HG03342 (cell line): ENCODE measurements around the gene SH2D3A.

Experiments
- ATAC-seq: cut with Tn5 transposase; IDR thresholded peaks from one replicate; pipeline ENCODE4 v1.9.1; 2021; ENCODE audit warnings: mild to moderate bottlenecking, moderate library complexity; ENCODE audit not compliant: unreplicated experiment

Gene SH2D3A

DNA sequence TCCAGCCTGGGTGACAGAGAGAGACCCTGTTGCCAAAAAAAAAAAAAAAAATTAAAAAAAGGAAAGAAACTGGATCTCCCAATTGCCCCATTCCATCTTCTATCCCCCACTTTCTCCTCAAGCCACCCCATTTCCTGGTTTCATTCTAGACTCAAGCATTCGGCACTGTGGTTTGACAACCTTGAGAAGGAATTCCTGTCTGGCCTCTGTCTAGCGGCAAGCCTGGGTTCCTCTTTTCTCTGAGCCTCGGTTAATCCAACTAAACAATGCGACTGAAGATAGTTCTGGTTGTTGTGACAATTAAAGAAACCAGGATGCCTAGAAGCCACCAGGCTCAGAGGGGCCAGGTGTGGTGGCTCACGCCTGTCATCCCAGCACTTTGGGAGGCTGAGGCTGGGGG is 43.5 kb downstream of the SH2D3A start:
- ATAC-seq: no peak

DNA sequence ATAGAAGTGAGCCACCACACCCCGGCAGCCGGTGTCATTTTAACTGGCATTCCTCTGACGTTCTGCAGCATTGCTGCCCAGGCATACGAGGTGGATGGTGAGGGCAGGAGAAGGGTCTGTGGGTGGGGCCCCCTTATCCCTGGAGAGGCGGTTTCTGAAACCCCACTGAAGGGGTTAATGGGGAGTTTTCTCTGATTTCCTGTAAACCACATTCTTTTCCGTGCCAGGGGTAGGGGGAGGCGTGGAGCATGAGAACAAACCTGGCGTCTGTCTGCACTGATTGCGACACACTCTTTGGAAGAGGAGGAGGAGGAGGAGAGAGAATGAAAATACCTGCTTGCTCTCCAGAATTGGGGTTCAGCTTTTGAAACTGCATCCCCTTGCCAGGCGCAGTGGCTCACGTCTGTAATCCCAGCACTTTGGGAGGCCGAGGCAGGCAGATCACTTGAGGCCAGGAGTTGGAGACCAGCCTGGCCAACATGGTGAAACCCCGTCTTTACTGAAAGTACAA is 44.1 kb downstream of the SH2D3A start:
- ATAC-seq: no peak

DNA sequence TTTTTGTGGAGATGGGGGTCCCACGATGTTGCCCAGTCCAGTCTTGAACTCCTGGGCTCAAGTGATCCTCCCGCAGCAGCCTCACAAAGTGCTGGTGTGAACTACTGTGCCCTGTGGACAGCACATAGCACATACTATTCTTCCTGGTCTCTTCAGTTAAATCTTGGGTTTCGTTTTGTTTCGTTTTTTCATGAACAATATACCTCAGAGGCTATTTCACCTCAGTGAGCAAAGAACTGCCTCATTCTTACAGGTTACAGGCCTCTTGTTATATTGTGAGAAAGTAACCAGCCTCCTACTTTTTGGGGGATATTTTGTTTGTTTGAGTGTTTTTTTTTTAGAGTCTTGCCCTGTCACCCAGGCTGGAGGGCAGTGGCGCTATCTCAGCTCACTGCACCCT is 45.5 kb downstream of the SH2D3A start:
- peak; percentile 56 for ATAC-seq

DNA sequence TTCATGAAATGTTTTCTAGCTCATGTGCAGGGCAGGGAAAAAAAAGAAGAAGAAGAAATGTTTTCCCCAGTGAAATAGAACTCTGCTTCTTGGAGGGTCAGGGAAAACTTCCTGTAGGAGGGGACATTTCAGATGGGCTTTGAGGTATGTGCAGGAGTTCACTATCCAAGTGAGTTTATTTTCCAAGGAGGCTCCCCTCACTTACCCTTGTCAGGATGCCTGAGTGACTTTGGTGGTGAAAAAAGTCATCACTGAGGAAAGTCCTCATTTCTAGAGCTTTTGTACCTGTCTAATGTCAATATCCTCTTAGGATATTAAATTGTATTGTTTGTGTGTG is 46.1 kb downstream of the SH2D3A start:
- no peak for ATAC-seq

DNA sequence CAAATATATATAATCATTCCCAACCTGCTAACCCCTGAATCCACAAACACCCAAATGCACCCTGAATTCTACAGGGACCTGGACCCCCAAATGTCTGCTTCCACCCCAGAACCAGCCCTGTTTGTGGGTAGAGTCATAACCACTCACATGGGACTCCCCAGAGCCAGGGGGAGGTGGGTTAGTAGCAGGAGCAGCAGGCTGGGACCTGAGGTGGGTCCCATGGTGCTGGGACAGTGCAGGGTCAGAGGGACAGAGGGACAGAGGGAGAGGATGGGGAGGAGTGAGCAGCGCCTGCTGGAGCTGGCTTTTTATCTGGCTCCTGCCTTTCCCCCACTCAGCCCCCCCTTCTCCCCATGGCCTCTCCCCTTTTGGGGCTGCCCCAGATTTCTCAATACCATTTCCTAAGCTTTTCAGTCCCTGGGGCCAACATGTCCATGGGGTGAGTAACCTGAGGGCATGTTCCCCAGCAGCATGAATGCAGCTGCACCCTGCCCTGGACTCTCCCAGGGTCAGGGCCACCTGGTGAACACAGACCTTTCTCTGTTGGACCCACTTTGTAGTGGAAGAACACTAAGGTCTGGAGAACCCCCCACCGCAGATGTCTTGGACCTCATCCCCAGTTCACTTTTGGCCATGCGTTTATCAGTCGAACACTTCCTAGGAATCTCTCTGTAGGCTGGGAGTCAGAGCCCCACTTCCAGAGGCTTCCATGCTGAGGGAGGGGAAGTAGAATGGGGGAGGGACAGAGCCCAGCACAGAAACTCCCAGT is 46.7 kb downstream of the SH2D3A start, which contains the start of gene C3:
TSS of gene C3 (minus strand) at position 282 of the 769 bp plus-strand sequence. CDS start at position 221, 61 bp downstream.
- ATAC-seq: no peak

DNA sequence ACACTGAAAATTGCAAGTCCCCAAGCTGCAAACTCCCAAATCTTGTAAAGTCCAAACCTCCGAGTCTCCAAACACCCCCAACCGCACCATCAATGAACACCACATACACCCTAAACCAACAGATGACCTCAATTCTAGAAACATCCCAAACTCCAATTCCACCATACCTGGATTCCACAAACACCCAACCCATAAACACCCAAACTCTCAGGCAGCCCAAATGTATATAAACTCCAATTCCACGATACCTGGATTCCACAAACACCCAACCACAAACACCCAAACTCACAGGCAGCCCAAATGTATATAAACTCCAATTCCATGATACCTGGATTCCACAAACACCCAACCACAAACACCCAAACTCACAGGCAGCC is 47.3 kb downstream of the SH2D3A start:
- no peak for ATAC-seq

DNA sequence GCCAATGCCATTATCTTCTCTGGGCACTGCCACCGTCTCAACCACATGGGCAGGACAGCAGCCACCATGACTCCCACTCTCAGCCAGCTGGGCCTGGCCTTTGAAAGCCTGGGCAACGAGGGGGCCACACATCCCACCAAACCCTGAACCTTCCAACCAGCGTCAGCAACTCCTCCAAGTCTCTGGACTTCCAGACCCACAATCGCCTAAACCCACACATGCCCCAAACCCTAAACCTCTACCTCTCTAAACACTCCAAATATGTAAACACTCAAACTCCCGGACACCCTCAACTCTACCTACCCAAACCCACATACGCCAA is 47.7 kb downstream of the SH2D3A start:
- no peak for ATAC-seq

DNA sequence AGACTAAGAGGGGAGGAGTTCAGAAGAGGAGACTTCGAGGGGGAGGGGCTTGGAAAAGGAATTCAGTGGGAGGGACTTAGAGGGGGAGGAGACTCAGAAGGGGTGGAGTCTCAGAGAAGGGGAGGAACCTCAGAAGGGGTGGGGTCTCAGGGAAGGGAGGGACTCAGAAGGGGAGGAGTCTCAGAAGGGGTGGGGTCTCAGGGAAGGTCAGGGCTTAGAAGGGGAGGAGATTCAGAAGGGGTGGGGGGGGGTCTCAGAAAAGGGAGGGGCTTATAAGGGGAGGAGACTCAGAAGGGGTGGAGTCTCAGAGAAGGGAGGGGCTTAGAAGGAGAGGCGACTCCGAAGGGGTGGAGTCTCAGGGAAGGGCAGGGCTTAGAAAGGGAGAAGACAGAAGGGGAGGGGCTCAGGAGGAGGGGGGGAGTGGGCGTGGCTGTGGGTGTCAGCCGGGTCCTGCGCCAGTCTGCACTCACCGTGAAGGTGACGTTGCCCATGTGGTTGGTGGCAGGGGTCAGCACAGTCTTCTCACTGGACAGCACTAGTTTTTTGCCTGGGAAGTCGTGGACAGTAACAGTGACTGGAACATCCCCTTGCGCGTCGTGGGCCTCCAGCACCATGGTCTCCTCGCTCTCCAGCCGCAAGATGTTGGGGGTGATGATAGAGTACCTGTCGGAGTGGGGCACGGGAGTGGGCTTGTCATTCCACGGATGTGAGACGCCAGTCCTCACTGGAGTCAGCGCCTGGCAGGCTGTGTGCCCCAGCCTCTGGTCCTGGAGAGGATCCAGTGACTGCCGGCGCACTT is 48.3 kb downstream of the SH2D3A start:
- no peak for ATAC-seq

DNA sequence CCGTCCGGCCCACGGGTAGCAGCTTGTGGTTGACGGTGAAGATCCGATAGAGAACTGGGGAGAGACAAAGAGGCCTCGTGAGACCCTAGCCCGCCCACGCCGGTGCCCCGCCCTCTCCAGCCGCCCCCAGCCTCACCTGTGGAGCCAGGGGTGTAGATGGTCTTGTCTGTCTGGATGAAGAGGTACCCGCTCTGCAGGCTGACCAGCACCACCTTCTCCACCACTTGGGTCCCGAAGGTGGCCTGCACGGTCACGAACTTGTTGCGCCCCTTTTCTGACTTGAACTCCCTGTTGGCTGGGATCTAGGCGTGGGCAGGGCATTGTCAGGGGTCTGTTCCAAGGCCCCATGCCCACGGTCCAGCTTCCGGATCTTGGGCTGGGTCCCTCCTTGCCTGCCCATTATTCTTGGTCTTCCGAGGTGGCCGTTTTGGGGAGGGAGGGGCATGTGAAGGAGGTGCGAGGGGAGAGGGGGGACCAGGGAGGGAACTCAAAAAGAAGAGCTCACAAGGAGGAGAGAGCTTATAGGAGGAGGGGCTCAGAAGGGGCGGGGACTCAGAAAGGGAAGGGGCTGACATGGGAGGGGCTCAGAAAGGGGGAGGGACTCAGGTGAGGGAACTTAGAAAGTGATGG is 49.0 kb downstream of the SH2D3A start:
- no peak for ATAC-seq

DNA sequence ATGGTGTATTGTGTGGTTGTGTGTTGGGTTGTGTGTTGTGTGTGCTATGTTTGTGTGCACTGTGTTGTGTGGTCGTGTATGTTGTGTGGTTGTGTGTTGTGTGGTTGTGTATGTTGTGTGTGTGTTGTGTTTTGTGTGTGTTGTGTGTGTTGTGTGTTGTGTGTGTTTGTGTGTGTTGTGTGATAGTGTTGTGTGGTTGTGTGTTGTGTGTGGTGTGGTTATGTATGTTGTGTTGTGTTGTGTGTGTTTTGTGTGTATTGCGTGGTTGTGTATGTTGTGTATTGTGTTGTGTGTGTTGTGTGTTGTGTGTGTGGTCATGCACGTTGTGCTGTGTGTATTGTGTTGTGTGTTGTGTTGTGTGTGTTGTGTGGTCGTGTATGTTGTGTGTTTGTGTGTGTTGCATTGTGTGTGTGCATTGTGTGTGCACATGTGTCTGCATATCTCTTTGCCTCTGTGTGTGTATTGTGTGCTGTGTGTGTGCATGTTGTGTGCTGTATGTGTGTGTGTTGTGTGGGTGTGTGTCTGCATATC is 49.7 kb downstream of the SH2D3A start:
- ATAC-seq: no peak

DNA sequence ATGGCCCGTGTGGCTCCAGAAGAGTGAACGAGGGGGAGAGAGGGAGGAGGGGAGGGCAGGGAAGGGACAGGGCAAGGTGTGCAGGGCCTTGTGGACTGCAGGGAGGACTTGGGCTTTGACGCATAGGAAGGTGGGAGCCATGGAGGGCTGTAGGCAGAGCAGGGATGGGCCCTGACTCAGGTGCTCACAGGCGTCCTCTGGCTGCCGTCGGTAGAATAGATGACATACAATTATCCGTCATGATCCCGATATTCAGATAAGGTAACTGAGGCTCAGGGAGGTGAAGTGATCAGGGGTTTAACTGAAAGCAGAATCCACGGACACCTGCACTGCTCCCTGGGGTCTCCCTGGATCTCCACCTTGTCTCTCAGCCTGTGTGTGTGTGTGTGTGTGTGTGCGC is 50.2 kb downstream of the SH2D3A start:
- ATAC-seq: no peak

DNA sequence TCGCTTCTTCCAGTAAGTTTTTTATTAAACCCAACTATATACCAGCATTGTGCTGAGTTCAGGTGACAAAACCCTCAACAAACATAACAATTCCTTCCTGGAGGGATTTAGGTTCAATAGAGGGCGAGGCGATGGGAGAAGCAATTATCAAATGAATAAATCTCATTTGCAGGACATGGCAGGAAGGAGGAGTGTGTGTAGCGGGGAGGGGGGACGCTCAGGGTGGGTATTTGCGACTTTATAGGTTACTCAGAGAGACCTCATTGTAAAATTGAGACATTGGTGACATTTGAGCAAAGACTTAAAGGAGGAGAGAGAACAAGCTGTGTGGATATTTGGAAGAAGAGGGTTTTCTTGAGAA is 50.6 kb downstream of the SH2D3A start:
- no peak for ATAC-seq

DNA sequence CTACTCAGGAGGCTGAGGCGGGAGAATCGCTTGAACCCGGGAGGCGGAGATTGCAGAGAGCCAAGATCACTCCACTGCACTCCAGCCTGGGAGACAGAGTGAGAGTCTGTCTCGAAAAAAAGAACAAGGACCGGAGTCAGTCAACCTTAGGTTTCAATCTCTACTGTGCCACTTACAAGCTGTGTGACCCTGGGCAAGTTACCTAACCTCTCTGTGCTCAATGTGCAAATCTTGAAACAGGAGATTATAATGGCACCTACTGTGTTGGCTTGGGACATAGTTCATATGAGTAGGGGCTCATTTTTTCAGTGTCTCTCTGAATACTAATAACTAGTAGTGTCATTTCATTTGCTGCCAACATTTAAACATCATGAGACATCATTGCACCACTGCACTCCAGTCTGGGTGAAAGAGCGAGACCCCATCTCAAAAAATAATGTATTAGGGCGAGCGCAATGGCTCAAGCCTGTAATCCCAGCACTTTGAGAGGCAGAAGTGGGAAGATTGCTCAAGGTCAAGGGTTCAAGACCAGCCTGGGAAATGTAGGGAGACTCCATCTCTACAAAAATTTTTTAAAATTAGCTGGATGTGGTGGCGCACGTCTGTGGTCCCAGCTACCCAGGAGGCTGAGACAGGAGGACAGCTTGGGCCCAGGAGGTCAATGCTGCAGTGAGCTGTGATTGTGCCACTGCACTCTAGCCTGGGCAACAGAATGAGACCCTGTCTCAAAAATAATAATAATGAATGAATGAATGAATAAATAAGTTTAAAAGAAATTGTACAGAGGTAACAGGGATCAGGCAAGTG is 52.3 kb downstream of the SH2D3A start:
- no peak for ATAC-seq

DNA sequence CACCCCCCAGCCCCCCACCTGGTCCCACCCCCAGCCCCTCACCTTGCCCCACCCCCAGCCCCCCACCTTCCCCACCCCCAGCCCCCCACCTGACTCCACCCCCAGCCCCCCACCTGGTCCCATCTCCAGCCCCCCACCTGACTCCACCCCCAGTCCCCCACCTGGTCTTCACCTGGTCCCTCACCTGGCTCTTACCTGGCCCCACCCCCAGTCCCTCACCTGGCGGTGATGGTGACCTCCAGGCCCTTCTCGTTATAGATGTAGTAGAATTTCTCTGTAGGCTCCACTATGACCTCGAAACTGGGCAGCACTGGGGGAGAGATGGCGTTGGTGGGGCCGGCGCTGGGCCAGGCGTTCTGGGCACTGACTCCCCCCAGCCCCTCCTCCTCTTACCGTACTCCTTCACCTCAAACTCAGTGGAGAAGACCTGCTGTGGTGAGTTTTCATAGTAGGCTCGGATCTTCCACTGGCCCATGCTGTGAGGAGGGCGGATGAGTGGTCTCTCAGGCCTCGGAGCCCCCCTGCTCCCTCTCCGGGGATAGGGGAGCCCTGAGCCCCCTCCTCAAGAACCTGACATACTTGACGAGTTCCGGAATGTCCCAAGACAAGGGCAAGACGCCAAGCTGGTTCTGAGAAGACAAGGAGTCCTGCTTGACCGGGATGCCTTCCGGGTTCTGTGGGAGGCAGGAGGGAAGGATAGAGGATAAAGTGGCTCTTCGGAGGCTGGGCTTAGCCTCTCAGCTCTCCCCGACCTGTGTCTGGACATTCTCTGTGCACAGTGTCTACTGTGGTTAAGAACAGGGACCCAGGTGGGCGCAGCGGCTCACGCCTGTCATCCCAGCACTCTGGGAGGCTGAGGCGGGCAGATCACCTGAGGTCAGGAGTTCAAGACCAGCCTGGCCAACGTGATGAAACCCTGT is 53.2 kb downstream of the SH2D3A start:
- ATAC-seq: no peak

DNA sequence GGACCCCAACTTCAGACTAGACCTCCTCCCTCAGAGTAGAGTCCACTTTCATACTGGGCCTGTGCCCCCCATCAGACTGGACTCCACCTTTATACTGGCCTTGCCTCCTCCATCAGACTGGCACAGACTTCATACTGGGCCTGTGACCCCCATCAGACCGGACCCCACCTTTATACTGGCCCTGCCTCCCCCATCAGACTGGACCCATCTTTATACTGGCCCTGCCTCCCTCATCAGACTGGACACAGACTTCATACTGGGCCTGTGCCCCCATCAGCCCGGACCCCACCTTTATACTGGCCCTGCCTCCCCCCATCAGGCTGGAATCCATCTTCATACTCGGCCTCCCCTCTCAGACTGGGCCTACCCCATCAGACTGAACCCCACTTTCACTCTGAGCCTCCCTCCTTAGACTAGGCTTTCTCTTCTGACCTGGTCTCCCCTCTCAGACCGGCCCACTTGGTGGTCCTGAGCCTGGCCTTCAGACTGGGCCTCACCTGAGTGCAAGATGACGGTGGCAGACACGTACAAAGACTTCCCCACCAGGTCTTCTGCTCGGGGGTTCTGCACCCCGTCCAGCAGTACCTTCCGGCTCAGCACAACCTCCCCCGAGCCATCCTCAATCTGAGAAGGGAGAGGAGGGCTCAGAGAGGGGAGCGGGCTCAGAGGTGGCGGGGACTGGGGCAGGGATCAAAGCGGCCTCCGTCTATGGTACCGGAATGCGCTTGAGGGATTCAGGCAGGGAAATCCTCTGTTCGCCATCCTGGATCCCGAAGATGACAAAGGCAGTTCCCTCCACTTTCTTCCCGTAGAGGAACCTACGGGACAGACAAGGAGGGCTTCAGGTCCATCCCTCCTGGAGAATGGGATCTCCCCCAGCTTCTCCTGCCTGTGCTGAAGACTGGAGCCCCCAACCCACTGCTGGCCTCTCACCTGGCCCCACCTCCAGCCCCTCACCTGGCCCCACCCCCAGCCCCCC is 54.3 kb downstream of the SH2D3A start:
- ATAC-seq: no peak

DNA sequence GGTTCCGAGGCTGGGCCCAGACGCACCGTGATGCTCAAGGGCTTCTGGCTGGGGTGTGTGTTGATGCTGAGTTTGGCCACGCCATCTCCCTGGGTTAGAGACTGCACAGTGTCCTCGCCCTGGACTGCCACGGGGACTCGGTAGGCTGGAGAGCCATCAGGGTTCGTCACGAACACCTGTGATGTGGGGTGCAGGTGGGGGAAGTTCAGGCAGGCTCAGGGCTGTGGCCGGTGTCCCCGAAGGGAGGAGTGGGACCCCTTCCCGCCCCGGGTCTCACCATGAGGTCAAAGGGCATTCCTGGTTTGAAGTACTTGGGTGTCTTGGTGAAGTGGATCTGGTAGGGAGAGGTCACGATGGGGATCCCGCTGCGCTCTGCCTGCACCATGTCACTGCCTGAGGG is 55.0 kb downstream of the SH2D3A start:
- no peak for ATAC-seq

DNA sequence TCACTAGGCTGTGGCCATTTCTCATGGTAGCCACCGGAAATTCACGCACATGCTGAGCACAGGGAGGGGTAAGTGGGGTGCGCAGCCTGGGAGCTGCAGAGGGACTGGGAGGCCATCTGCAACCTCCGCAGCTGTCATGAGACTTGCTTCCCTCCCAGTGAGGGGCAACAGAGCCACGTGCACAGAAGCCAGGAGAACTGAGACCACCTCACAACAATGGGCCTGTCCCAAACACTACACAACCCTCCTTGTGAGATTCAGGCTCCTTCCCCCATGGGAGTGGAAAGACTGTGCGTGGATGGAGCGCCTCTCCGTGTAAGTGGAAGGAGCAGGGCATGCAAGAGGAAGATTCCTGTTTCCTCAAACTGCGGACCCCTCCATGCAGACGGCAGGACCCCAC is 55.6 kb downstream of the SH2D3A start:
- no peak for ATAC-seq

DNA sequence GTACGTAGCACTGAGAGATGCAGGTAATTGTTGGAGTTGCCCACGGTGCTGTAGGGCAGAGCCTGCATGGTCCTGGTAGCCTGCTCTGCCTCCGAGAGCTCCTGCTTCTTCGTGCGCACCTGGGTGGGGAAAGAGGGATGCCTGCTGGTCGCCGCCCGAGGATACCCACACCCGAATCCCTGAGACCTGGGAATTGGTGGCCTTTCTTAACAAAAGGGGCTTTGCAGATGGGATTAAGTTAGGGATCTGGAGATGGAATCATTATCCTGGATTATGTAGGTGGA is 56.2 kb downstream of the SH2D3A start:
- no peak for ATAC-seq
